ENCODE data around the gene DISP2. TPM values are rescaled to one million over a fixed set of nuclear protein-coding genes. Genes with fewer than 3 reads are reported as not detected.

Gene DISP2
- total and polyA plus RNA-seq, 9 of the 15 experiments (the other 6 are each of a cell fraction or from before 2014, with no cell fraction given) = 0.06 to 0.89 (median 0.15) TPM; not detected in 1

DNA sequence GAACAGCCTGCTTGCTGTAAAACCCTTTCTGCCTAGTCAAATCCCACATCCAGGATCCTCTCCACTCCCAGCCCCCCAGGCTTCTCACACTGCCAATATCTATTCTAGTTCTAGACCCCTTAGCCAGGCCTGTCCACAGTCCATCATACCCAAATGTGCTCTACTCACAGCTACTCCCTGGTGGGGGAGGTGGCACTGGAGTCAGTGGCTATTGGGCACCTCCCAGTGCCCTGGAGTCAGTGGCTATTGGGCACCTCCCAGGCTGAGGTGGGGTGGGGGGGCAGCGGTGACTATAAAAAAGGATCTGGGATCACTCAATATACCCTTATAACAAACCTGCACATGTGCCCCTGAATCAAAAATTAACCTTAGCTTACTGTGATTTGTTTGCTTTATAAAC, 773 bp upstream of the DISP2 start:
- WGBS (ENCODE audit: insufficient coverage, low coverage, missing lambda C conversion rate) = 14% methylated on average over 1 of the region's 1 CpG
- in situ Hi-C loops (cut with MboI) (no loop called here), intact Hi-C loops (cut with micrococcal nuclease) (loop anchor here (5.0 kb wide), 1 partner anchor 65 kb away; no protein-coding TSS in a partner anchor)
- Histone ChIP-seq H3K9ac (ENCODE audit: insufficient read depth in 1 of 2, low read depth in 2 of 2, low read length in 2 of 2) (no peak overlapping the region), H2AFZ (ENCODE audit: low read depth, low read length) (no peak overlapping the region), H3K4me2 (ENCODE audit: insufficient read depth, low read length) (no peak overlapping the region), H3K9me1 (ENCODE audit: control insufficient read depth, insufficient read depth, low read length) (no peaks in the 10 kb centered on the region), H3K9me3 (replicated peaks; ENCODE audit: control insufficient read depth, insufficient read depth, low read depth, low read length) (no peaks in the 10 kb centered on the region), H3K27ac (ENCODE audit: extremely low read depth, low read depth, low read length) (no peak overlapping the region), H3K36me3 (ENCODE audit: control insufficient read depth, insufficient read depth, low read length) (no peaks in the 10 kb centered on the region), H4K20me1 (replicated peaks; ENCODE audit: control insufficient read depth, insufficient read depth, low read length) (no peaks in the 10 kb centered on the region), H3K4me1 (replicated peaks in 1 of 2; ENCODE audit: control insufficient read depth in 2 of 2, insufficient read depth in 2 of 2, low read length in 2 of 2) (peaks cover 9 to 26% of the 10 kb centered on the region in 2 experiments; a peak in 4 of 5 replicates), H3K4me3 (no peak overlapping the region), H3K79me2 (ENCODE audit: control insufficient read depth, insufficient read depth, low read length) (no peaks in the 10 kb centered on the region), H3K27me3 (ENCODE audit: control insufficient read depth in 2 of 2, insufficient read depth in 2 of 2, low read length in 2 of 2) (peaks cover 0 to 9% of the 10 kb centered on the region in 2 experiments; a peak in 1 of 5 replicates)
- TF ChIP-seq GABPB2 (CRISPR knock-in tag; conservative IDR thresholded peaks at IDR 0.05) (no peak), JUNB (CRISPR knock-in tag; conservative IDR thresholded peaks at IDR 0.05) (no peak), ILF3 (IDR thresholded peaks at IDR 0.05; ENCODE audit: borderline replicate concordance) (no peak), RNF2 (IDR thresholded peaks at IDR 0.05) (no peak), NR1H2 (CRISPR knock-in tag; IDR thresholded peaks at IDR 0.05) (no peak)
- CTCF ChIA-PET (ENCODE audit: low intra/inter-chr PET ratio) = interaction anchor here (1.4 kb wide), 1 partner anchor 9 kb away, joined by 4 read pairs; no protein-coding TSS in a partner anchor
- FAIRE-seq (no peak), ATAC-seq (no peak), DNase-seq (ENCODE audit: extremely low read depth in 1 of 4, low spot score in 3 of 4) (no peak)
- no TSS peak for BruUV-seq (replicated peaks)
- POLR2A ChIA-PET = interaction anchor here (0.8 to 1.7 kb wide), 5 partner anchors 11 to 27 kb away, joined by 3 to 7 read pairs (median 4); partner anchors contain the start of gene KNSTRN

Data from K562 (cell line).